Lower leg skin (tissue), 3 donors: ENCODE results near the gene CMSS1.

Source experiments
- CTCF ChIP-seq, 3 donors: fragments of 450-650 bp; IDR thresholded peaks; one replicate each; pipeline ENCODE4 v1.5.1; 2016; ENCODE audit warnings: antibody characterized with exemption in 3 of 3, mild to moderate bottlenecking in 3 of 3, moderate library complexity in 2 of 3
- POLR2A ChIP-seq, 2 donors: fragments of 450-650 bp; IDR thresholded peaks; one replicate each; pipeline ENCODE4 v1.6.1; 2016 to 2017; ENCODE audit warnings: antibody characterized with exemption in 2 of 2, mild to moderate bottlenecking in 1 of 2, moderate library complexity in 1 of 2

GRCh38 chr3:100225193-100225592 is 407.5 kb downstream of the CMSS1 start:
- TF ChIP-seq CTCF (IDR thresholded peaks at IDR 0.05) (no peak), POLR2A (IDR thresholded peaks at IDR 0.05) (no peak)
